ENCODE results near the gene KIAA1210. TPM values are rescaled to one million over a fixed set of nuclear protein-coding genes. Genes with fewer than 3 reads are reported as not detected.

Gene KIAA1210
- total RNA-seq, 1 donor from 2014 or later: not detected

DNA sequence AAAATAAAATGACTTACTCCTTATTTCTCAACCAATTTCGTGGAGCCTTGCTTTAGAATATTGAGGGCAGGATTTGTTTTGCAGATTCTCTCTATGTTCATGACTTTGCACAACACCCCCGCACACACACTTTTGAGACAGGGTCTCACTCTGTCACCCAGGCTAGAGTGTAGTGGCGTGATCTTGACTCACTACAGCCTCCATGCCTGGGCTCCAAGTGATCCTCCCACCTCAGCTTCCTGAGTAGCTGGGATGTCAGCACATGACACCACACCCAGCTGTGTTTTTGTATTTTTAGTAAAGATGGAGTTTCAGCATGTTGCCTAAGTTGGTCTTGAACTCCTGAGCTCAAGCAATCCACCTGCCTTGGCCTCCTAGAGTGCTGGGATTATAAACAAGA, 42.8 kb downstream of the KIAA1210 start:
- no peak overlapping the region for H3K27ac Mint-ChIP-seq
- no peaks in the 10 kb centered on the region for H3K36me3 Mint-ChIP-seq (ENCODE audit: low read depth)
- H3K4me1 Mint-ChIP-seq (ENCODE audit: low read depth): no peaks in the 10 kb centered on the region
- peaks cover 2% of the 10 kb centered on the region for H3K27me3 Mint-ChIP-seq (ENCODE audit: insufficient read depth)
- H3K9me3 Mint-ChIP-seq: no peaks in the 10 kb centered on the region
- H3K4me3 Mint-ChIP-seq: no peak overlapping the region
- DNase-seq (ENCODE audit: low spot score): no peak
- intact Hi-C loops (cut with micrococcal nuclease): no loop called here

- H3K9me3 Mint-ChIP-seq: no peaks in the 10 kb centered on the region
- H3K27ac Mint-ChIP-seq: no peak overlapping the region
- H3K27me3 Mint-ChIP-seq (ENCODE audit: insufficient read depth): peaks cover 6% of the 10 kb centered on the region
- intact Hi-C loops (cut with micrococcal nuclease): no loop called here
- no peaks in the 10 kb centered on the region for H3K36me3 Mint-ChIP-seq (ENCODE audit: low read depth)
- DNase-seq (ENCODE audit: low spot score): no peak
- no peaks in the 10 kb centered on the region for H3K4me1 Mint-ChIP-seq (ENCODE audit: low read depth)
- H3K4me3 Mint-ChIP-seq: no peak overlapping the region
Observed at GRCh38 chrX:119082278-119082677, 45.3 kb downstream of the KIAA1210 start.

DNA sequence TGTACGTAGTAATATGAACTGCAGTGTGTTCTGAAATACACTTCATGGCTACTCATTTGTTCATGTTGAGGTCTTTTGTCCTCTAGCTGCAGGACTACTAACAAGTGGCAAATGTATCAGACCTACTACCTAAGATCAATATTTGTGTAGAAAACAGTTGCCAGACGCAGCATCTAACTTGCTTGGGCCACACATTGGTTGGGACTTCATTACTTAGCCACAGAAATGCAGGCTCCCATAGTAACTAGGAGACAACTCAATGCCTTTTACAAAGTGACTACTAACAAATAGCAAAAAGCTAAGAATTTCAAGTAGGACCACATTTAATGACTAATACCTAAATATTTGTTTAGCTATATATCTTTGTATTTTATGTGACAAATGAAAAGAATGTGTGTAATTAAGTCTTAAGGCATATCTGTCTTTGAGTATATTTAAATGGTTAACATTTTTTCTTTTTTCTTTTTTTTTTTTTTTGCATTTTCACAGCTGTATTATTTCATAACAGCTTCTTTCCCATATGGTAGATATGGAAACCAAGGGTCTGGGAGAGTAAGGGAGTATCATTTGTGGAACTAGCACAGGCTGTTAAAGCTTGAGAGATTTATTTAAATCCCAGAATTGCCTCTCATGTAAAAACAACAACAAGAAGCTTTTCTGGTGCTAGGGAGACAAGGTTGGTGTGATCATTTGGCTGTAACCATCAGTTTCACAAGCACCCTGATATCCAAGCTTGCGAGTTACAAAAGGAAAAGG, 52.2 kb downstream of the KIAA1210 start:
- H3K36me3 Mint-ChIP-seq (ENCODE audit: low read depth): no peaks in the 10 kb centered on the region
- H3K4me3 Mint-ChIP-seq: no peak overlapping the region
- no peak overlapping the region for H3K27ac Mint-ChIP-seq
- intact Hi-C loops (cut with micrococcal nuclease): no loop called here
- DNase-seq (ENCODE audit: low spot score): no peak
- H3K9me3 Mint-ChIP-seq: no peaks in the 10 kb centered on the region
- peaks cover 7% of the 10 kb centered on the region for H3K27me3 Mint-ChIP-seq (ENCODE audit: insufficient read depth)
- no peaks in the 10 kb centered on the region for H3K4me1 Mint-ChIP-seq (ENCODE audit: low read depth)

DNA sequence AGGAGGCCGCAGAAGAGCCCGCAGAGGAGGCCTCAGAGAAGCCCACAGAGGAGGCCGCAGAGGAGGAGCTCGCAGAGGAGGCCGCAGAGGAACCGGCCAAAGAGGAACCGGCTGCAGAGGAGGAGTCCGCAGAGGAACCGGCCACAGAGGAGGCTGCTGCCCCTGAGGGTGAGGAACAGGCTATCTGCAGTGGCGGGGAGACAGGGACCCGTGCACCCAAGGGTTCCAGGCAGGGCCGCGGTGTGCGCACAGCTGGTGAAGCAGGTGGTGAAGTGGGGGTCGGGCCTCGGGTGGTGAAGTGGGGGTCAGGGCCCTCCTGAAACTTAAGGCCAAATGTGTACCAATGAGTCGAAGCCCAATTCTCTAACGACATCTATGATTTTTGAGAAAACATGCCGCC, 53.7 kb downstream of the KIAA1210 start:
- Mint-ChIP-seq H3K4me1 (ENCODE audit: low read depth) (no peaks in the 10 kb centered on the region), H3K9me3 (no peaks in the 10 kb centered on the region), H3K36me3 (ENCODE audit: low read depth) (no peaks in the 10 kb centered on the region), H3K27me3 (ENCODE audit: insufficient read depth) (peaks cover 5% of the 10 kb centered on the region), H3K4me3 (no peak overlapping the region), H3K27ac (no peak overlapping the region)
- DNase-seq (ENCODE audit: low spot score): no peak
- intact Hi-C loops (cut with micrococcal nuclease): no loop called here

DNA sequence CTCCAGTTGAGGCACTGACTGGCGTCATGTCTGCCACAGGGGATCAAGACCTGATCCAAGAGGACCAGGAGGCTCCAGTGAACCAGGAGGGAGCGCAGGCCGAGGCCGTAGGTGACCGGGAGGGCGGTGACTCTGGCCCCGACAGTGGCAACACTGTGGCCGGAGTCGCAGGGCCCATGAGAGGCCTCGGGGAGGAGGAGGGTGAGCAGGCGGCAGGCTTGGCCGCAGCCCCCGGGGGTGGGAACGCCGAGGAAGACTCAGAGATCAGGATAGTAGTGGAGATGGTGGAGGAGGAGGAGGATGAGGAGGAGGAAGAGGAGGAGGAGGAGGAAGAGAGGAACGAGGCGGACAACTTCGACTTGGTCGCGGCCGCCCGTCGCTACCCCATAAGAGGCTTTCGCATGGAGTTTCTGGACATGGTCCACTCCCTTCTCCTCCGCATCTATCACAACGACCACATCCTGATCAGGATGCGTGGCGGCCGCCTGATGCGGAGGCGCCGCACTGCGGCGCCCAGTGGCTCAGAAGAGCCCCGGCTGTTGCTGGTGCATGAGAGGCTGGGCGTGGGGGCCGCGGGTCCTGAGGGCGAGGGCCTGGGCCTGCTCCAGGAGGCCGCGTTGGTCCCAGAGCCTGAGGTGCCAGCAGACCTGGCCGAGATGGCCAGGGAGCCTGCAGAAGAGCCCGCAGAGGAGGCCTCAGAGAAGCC, 54.3 kb downstream of the KIAA1210 start:
- intact Hi-C loops (cut with micrococcal nuclease): no loop called here
- no peaks in the 10 kb centered on the region for H3K9me3 Mint-ChIP-seq
- H3K27me3 Mint-ChIP-seq (ENCODE audit: insufficient read depth): peaks cover 4% of the 10 kb centered on the region
- no peaks in the 10 kb centered on the region for H3K4me1 Mint-ChIP-seq (ENCODE audit: low read depth)
- H3K4me3 Mint-ChIP-seq: no peak overlapping the region
- no peak for DNase-seq (ENCODE audit: low spot score)
- no peak overlapping the region for H3K27ac Mint-ChIP-seq
- H3K36me3 Mint-ChIP-seq (ENCODE audit: low read depth): no peaks in the 10 kb centered on the region

DNA sequence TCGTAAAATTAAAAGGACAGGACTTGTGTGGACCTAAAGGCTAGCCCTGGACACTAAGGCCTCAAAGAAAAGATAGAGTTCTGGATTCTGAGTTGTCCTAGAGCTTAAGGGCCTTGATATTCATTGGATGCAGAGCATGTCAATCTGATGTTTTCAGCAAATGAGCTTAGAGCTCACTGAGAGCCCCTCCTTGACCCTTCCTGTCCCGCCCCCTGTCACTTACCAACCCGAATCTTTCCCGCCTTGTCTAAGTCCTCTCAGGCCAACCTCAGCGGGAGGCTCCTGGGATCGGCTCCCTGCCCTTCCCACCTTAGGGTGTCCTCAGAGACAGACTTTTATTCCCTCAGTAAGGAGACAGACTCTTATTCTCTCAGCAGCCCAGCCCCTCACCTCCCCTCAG, 54.9 kb downstream of the KIAA1210 start, which contains the start of gene CT47C1:
Gene CT47C1 (plus strand): TSS at position 250 of the 400 bp plus-strand sequence. CDS start 233 bp downstream, outside the sequence.
- Mint-ChIP-seq H3K27me3 (ENCODE audit: insufficient read depth) (peaks cover 4% of the 10 kb centered on the region), H3K9me3 (no peaks in the 10 kb centered on the region), H3K36me3 (ENCODE audit: low read depth) (no peaks in the 10 kb centered on the region), H3K4me3 (no peak within 1 kb of the TSS), H3K4me1 (ENCODE audit: low read depth) (no peaks in the 10 kb centered on the region), H3K27ac (no peak within 1 kb of the TSS)
- no peak for DNase-seq (ENCODE audit: low spot score)
- intact Hi-C loops (cut with micrococcal nuclease): no loop called here

DNA sequence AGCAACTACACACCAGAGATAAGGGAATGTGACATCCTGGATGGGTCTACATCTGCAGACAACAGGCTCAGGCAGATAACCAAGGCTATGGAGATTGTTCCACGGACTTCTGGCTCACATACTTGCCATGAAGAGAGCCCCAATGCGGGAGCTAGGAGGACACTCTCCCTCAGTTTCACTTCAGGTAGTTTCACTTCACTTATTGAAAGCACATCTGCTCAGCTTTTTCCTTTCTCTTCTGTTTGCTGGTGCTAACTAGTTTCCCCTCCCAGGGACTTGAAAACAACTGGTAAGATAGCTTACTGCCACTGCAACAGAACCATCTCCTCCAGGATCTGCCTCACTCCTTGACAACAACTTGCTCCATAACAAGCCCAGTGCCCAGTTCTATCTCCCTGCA, 56.2 kb downstream of the KIAA1210 start:
- H3K4me3 Mint-ChIP-seq: no peak overlapping the region
- no peaks in the 10 kb centered on the region for H3K27me3 Mint-ChIP-seq (ENCODE audit: insufficient read depth)
- intact Hi-C loops (cut with micrococcal nuclease): no loop called here
- H3K9me3 Mint-ChIP-seq: no peaks in the 10 kb centered on the region
- no peak overlapping the region for H3K27ac Mint-ChIP-seq
- H3K36me3 Mint-ChIP-seq (ENCODE audit: low read depth): no peaks in the 10 kb centered on the region
- DNase-seq (ENCODE audit: low spot score): no peak
- no peaks in the 10 kb centered on the region for H3K4me1 Mint-ChIP-seq (ENCODE audit: low read depth)

GRCh38 chrX:119069762-119070161, 57.9 kb downstream of the KIAA1210 start:
- no peaks in the 10 kb centered on the region for H3K9me3 Mint-ChIP-seq
- intact Hi-C loops (cut with micrococcal nuclease): no loop called here
- H3K27ac Mint-ChIP-seq: no peak overlapping the region
- no peaks in the 10 kb centered on the region for H3K4me1 Mint-ChIP-seq (ENCODE audit: low read depth)
- no peaks in the 10 kb centered on the region for H3K27me3 Mint-ChIP-seq (ENCODE audit: insufficient read depth)
- DNase-seq (ENCODE audit: low spot score): no peak
- no peaks in the 10 kb centered on the region for H3K36me3 Mint-ChIP-seq (ENCODE audit: low read depth)
- H3K4me3 Mint-ChIP-seq: no peak overlapping the region

GRCh38 chrX:119069128-119069527, 58.5 kb downstream of the KIAA1210 start:
- H3K9me3 Mint-ChIP-seq: no peaks in the 10 kb centered on the region
- H3K36me3 Mint-ChIP-seq (ENCODE audit: low read depth): no peaks in the 10 kb centered on the region
- H3K27ac Mint-ChIP-seq: no peak overlapping the region
- intact Hi-C loops (cut with micrococcal nuclease): no loop called here
- H3K4me1 Mint-ChIP-seq (ENCODE audit: low read depth): no peaks in the 10 kb centered on the region
- H3K4me3 Mint-ChIP-seq: no peak overlapping the region
- H3K27me3 Mint-ChIP-seq (ENCODE audit: insufficient read depth): no peaks in the 10 kb centered on the region
- no peak for DNase-seq (ENCODE audit: low spot score)

- DNase-seq (ENCODE audit: low spot score): no peak
- Mint-ChIP-seq H3K4me1 (ENCODE audit: low read depth) (no peaks in the 10 kb centered on the region), H3K9me3 (no peaks in the 10 kb centered on the region), H3K36me3 (ENCODE audit: low read depth) (no peaks in the 10 kb centered on the region), H3K27me3 (ENCODE audit: insufficient read depth) (no peaks in the 10 kb centered on the region), H3K27ac (no peak overlapping the region), H3K4me3 (no peak overlapping the region)
- intact Hi-C loops (cut with micrococcal nuclease): loop anchor here (1.0 kb wide), 2 partner anchors 62 to 220 kb away; no protein-coding TSS in a partner anchor
Observed at GRCh38 chrX:119067023-119067739, 60.4 kb downstream of the KIAA1210 start.

DNA sequence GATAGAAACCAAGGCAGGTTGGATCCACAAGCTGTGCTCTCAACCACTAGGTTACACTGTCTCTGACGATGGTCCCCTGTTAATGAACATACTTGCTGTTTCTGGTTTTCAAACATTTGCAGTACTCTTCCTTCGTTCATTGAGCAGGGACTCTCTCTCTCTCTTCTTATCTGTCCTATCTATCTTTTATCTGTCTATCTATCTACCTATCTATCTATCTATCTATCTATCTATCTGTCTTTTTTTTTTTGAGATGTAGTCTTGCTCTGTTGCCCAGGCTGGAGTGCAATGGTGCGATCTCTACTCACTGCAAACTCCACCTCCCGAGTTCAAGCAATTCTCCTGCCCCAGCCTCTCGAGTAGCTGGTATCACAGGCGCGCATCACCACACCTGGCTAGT, 64.2 kb downstream of the KIAA1210 start:
- no peak for DNase-seq (ENCODE audit: low spot score)
- H3K9me3 Mint-ChIP-seq: no peaks in the 10 kb centered on the region
- H3K27me3 Mint-ChIP-seq (ENCODE audit: insufficient read depth): no peaks in the 10 kb centered on the region
- H3K36me3 Mint-ChIP-seq (ENCODE audit: low read depth): no peaks in the 10 kb centered on the region
- intact Hi-C loops (cut with micrococcal nuclease): no loop called here
- H3K4me1 Mint-ChIP-seq (ENCODE audit: low read depth): no peaks in the 10 kb centered on the region
- H3K27ac Mint-ChIP-seq: no peak overlapping the region
- H3K4me3 Mint-ChIP-seq: no peak overlapping the region

- Mint-ChIP-seq H3K9me3 (no peaks in the 10 kb centered on the region), H3K36me3 (ENCODE audit: low read depth) (no peaks in the 10 kb centered on the region), H3K27ac (no peak overlapping the region), H3K4me3 (no peak overlapping the region), H3K4me1 (ENCODE audit: low read depth) (no peaks in the 10 kb centered on the region), H3K27me3 (ENCODE audit: insufficient read depth) (no peaks in the 10 kb centered on the region)
- intact Hi-C loops (cut with micrococcal nuclease): no loop called here
- no peak for DNase-seq (ENCODE audit: low spot score)
Observed at GRCh38 chrX:119062750-119063374, 64.8 kb downstream of the KIAA1210 start.

DNA sequence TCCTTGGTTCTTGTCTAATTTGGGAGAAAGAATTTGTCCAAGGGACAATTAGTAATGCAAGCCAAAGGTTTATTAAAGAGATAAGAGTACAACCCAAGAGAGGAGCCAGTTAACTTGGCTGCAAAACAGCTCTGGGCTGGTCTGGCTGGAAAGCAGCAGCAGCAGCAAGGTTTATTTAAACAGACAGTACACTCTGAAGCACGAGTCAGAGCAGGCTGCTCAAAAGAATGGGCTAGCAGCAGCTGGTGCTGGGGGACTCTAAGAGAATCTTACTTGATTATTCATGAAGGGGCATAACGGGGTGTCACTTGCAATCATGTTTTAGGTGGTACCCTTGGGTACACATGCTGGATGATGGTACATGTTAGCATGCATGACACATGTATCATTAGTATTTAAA, 71.9 kb downstream of the KIAA1210 start:
- no peaks in the 10 kb centered on the region for H3K36me3 Mint-ChIP-seq (ENCODE audit: low read depth)
- intact Hi-C loops (cut with micrococcal nuclease): no loop called here
- no peaks in the 10 kb centered on the region for H3K4me1 Mint-ChIP-seq (ENCODE audit: low read depth)
- H3K27ac Mint-ChIP-seq: no peak overlapping the region
- no peak for DNase-seq (ENCODE audit: low spot score)
- H3K9me3 Mint-ChIP-seq: no peaks in the 10 kb centered on the region
- peaks cover 2% of the 10 kb centered on the region for H3K27me3 Mint-ChIP-seq (ENCODE audit: insufficient read depth)
- no peak overlapping the region for H3K4me3 Mint-ChIP-seq

Measured in activated T-helper 1 cell treated with anti-CD3 and anti-CD28 coated beads, Interleukin-12 subunit alpha, Interleukin-12 subunit beta, Interleukin-2, Interleukin-4 antibody, amounts not matched to agents 30 ng/mL and 10 ng/mL and 1 ng/mL, durations not matched to agents 14 hours and 24 hours and 36 hours (primary cell).